Measurements from ENCODE around the gene TFDP1. TPM values are rescaled to one million over a fixed set of nuclear protein-coding genes. Genes with fewer than 3 reads are reported as not detected.

Gene TFDP1
- total and polyA plus RNA-seq, 7 donors: 26.5 to 57.1 (median 40.2) TPM

DNA sequence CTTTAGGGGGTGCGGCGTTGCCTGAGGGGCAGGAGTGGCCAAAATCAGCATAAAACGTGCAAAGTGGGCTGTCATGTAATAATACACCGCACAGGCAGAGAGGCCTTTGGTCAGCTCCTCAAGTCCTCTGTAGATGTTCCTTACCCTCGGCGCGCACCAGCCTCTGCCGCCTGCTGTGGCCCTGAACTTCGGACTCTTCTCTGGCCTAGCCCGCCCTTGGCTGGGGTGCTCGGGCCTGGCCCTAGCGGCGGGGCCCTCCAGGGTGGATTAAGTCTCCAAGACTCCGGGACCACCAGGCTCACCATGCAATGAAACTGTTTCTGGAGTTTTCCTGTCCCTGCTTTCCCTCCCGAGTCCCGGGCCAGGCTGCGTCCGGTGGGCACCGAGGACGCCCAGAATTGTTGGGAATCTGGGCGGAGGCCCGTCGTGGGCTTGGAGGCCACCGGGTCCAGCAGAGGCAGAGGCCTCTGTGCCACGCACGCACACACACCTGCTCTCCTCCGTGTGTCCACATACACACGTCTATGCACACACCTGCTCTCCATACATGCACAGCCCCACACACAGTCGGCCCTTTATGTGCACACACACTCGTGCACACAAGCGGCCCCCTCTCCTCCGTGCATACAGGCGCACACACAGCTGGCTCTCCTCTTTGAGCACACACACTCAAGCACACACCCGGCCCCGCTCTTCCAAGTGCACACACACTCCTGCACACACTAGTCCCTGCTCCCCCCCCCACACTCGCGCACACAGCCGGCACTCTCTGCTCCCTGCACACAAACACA is 1.5 kb upstream of the TFDP1 start:
- Histone ChIP-seq H3K9me3 (no peaks in the 10 kb centered on the region), H3K4me1 (peaks cover 0 to 29% (median 13%) of the 10 kb centered on the region in 4 donors), H3K27me3 (no peaks in the 10 kb centered on the region), H3K27ac (no peak overlapping the region), H3K4me3 (no peak overlapping the region), H3K36me3 (peaks cover 0 to 11% (median 3%) of the 10 kb centered on the region in 4 donors)
- intact Hi-C loops (cut with DNase I): no loop called here
- TF ChIP-seq POLR2AphosphoS5 (IDR thresholded peaks at IDR 0.05) (no peak), POLR2A (IDR thresholded peaks at IDR 0.05) (no peak)
- WGBS, 2 donors: 62 to 85% methylated on average over 38 of the region's 38 CpGs
- peak; percentile 56 for DNase-seq

DNA sequence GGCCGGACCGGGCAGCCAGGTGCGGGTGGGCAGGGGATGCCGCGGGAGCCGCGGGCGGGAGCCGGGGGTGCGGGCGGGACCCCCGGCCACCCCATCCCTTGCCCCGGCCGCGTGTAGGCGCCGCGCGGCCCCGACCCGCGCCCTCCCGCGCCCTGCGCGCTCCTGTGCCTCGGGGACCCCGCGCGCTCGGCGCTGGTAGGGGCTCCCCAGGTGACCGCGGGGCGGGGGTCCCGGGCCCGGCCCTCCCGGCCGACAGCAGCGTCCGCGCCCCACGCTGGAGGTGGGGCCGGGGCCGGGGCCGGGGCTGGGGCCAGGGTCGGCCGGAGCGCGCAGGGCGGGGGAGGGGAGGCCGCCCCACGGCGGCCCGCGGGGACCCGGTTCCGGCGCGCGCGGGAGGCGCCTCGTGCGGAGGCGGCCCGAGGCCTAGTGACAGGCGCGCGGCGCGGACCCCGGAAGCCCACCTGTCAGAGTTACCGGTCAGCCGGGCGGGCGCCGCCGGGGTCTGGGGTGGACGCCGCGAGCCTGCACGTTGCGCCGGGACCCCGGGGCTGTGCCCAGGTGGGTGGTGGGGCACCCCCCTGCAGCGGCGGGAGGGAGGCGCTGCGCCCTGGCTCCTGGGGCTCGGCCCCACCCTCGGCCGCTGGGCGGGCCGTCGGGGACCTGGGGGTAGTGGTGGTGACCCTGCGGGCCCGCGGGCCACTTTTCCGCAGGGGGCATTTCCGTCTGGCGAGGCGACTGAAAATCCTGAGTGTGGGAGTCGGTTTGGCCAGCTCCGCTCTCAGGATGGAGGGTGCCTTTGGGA is 518 bp downstream of the TFDP1 start:
- peaks cover 0 to 18% (median 3%) of the 10 kb centered on the region in 4 donors for H3K36me3 ChIP-seq
- intact Hi-C loops (cut with DNase I): no loop called here

GRCh38 chr13:113585896-113586295 is 1.3 kb downstream of the TFDP1 start:
- Histone ChIP-seq H3K36me3 (peaks cover 0 to 19% (median 3%) of the 10 kb centered on the region in 4 donors), H3K4me3 (peak overlapping the region in 1 of 4 donors; percentile 71), H3K27ac (no peak overlapping the region), H3K27me3 (no peaks in the 10 kb centered on the region), H3K4me1 (peaks cover 0 to 21% (median 13%) of the 10 kb centered on the region in 4 donors), H3K9me3 (no peaks in the 10 kb centered on the region)
- TF ChIP-seq POLR2A (IDR thresholded peaks at IDR 0.05) (no peak), POLR2AphosphoS5 (IDR thresholded peaks at IDR 0.05) (no peak), CTCF (IDR thresholded peaks at IDR 0.05) (no peak), EP300 (IDR thresholded peaks at IDR 0.05) (no peak)
- intact Hi-C loops (cut with DNase I): no loop called here
- whole genome bisulfite sequencing, 2 donors: 60 to 78% methylated on average over 9 of the region's 9 CpGs
- peak; percentile 59 for DNase-seq

More for the DNA sequence above, 518 bp downstream of the TFDP1 start:
- 0 to 1% methylated on average over 105 of the region's 105 CpGs for WGBS, 2 donors
- no peak for TF ChIP-seq POLR2A (IDR thresholded peaks at IDR 0.05)
- no peak for TF ChIP-seq EP300 (IDR thresholded peaks at IDR 0.05)
- TF ChIP-seq CTCF (IDR thresholded peaks at IDR 0.05): no peak
- TF ChIP-seq POLR2AphosphoS5 (IDR thresholded peaks at IDR 0.05): no peak
- peak; percentile 48 for DNase-seq
- Histone ChIP-seq H3K4me3 (peak overlapping the region; percentile 26 to 71 (median 60)), H3K27ac (peak overlapping the region in 1 of 4 donors; percentile 14), H3K27me3 (no peaks in the 10 kb centered on the region), H3K9me3 (no peaks in the 10 kb centered on the region), H3K4me1 (peaks cover 0 to 21% (median 13%) of the 10 kb centered on the region in 4 donors)

GRCh38 chr13:113586661-113587479 is 2.3 kb downstream of the TFDP1 start:
- peak; percentile 45 for DNase-seq

More at GRCh38 chr13:113586661-113587479, 2.3 kb downstream of the TFDP1 start:
- Histone ChIP-seq H3K27me3 (no peaks in the 10 kb centered on the region), H3K36me3 (peaks cover 0 to 19% (median 3%) of the 10 kb centered on the region in 4 donors), H3K4me1 (peaks cover 0 to 21% (median 13%) of the 10 kb centered on the region in 4 donors), H3K27ac (no peak overlapping the region), H3K9me3 (no peaks in the 10 kb centered on the region), H3K4me3 (no peak overlapping the region)
- intact Hi-C loops (cut with DNase I): no loop called here
- TF ChIP-seq EP300 (IDR thresholded peaks at IDR 0.05) (no peak), POLR2AphosphoS5 (IDR thresholded peaks at IDR 0.05) (no peak), POLR2A (IDR thresholded peaks at IDR 0.05) (no peak), CTCF (IDR thresholded peaks at IDR 0.05) (no peak)
- 79 to 93% methylated on average over 23 of the region's 23 CpGs for WGBS, 2 donors

All from sigmoid colon (tissue), 7 donors.